ENCODE data around the gene KANSL1. TPM values are rescaled to one million over a fixed set of nuclear protein-coding genes. Genes with fewer than 3 reads are reported as not detected.

KANSL1 gene
- total and polyA plus RNA-seq, 2 experiments from 2014 or later, result 12.2 to 38.2 TPM

DNA sequence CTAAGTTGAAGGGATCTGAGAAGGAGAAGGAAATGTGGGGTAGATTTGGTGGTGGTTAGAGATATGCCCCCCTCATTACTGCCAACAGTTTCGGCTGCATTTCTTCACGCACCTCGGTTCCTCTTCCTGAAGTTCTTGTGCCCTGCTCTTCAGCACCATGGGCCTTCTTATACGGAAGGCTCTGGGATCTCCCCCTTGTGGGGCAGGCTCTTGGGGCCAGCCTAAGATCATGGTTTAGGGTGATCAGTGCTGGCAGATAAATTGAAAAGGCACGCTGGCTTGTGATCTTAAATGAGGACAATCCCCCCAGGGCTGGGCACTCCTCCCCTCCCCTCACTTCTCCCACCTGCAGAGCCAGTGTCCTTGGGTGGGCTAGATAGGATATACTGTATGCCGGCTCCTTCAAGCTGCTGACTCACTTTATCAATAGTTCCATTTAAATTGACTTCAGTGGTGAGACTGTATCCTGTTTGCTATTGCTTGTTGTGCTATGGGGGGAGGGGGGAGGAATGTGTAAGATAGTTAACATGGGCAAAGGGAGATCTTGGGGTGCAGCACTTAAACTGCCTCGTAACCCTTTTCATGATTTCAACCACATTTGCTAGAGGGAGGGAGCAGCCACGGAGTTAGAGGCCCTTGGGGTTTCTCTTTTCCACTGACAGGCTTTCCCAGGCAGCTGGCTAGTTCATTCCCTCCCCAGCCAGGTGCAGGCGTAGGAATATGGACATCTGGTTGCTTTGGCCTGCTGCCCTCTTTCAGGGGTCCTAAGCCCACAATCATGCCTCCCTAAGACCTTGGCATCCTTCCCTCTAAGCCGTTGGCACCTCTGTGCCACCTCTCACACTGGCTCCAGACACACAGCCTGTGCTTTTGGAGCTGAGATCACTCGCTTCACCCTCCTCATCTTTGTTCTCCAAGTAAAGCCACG lies 165.9 kb downstream of the KANSL1 start:
- Histone ChIP-seq H3F3A (ENCODE audit: insufficient read depth) (peaks cover 9% of the 10 kb centered on the region; the same call in 1 of the 2 replicates), H2AFZ (no peak overlapping the region), H3K9ac (no peak overlapping the region), H3K4me1 (ENCODE audit: insufficient read depth) (no peaks in the 10 kb centered on the region), H4K20me1 (ENCODE audit: insufficient read depth) (no peaks in the 10 kb centered on the region), H3K27ac (no peak overlapping the region), H3K79me2 (ENCODE audit: insufficient read depth) (no peaks in the 10 kb centered on the region), H3K9me2 (ENCODE audit: insufficient read depth) (no peaks in the 10 kb centered on the region), H3K27me3 (replicated peaks; ENCODE audit: insufficient read depth) (no peaks in the 10 kb centered on the region), H3K9me3 (ENCODE audit: low read depth) (no peaks in the 10 kb centered on the region), H3K36me3 (ENCODE audit: low read depth) (peaks cover 19% of the 10 kb centered on the region; the same call in 1 of the 2 replicates), H3K4me2 (ENCODE audit: unreplicated experiment) (no peak overlapping the region), H3K4me3 (no peak overlapping the region)
- in situ Hi-C loops (cut with MboI), result no loop called here
- TF ChIP-seq EZH2 (IDR thresholded peaks at IDR 0.05; ENCODE audit: insufficient read depth, poor library complexity, severe bottlenecking), result no peak
- no peak for TF ChIP-seq EZH2phosphoT487 (IDR thresholded peaks at IDR 0.05; ENCODE audit: insufficient read depth, low read depth)
- no peak for DNase-seq
- WGBS, 2 experiments (ENCODE audit: low coverage in 1 of 2, low lambda C conversion rate in 2 of 2, missing lambda C conversion rate in 2 of 2), result 74 to 77% methylated on average over 12 of the region's 12 CpGs

DNA sequence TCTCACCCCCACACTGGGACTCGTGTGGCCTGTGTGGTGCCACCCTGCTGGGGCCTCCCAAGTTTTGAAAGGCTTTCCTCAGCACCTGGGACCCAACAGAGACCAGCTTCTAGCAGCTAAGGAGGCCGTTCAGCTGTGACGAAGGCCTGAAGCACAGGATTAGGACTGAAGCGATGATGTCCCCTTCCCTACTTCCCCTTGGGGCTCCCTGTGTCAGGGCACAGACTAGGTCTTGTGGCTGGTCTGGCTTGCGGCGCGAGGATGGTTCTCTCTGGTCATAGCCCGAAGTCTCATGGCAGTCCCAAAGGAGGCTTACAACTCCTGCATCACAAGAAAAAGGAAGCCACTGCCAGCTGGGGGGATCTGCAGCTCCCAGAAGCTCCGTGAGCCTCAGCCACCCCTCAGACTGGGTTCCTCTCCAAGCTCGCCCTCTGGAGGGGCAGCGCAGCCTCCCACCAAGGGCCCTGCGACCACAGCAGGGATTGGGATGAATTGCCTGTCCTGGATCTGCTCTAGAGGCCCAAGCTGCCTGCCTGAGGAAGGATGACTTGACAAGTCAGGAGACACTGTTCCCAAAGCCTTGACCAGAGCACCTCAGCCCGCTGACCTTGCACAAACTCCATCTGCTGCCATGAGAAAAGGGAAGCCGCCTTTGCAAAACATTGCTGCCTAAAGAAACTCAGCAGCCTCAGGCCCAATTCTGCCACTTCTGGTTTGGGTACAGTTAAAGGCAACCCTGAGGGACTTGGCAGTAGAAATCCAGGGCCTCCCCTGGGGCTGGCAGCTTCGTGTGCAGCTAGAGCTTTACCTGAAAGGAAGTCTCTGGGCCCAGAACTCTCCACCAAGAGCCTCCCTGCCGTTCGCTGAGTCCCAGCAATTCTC lies 166.8 kb downstream of the KANSL1 start:
- Histone ChIP-seq H3K27me3 (replicated peaks; ENCODE audit: insufficient read depth) (no peaks in the 10 kb centered on the region), H3K9me2 (ENCODE audit: insufficient read depth) (no peaks in the 10 kb centered on the region), H3K4me3 (no peak overlapping the region), H3K9me3 (ENCODE audit: low read depth) (no peaks in the 10 kb centered on the region), H3F3A (ENCODE audit: insufficient read depth) (peaks cover 9% of the 10 kb centered on the region; the same call in 1 of the 2 replicates), H4K20me1 (ENCODE audit: insufficient read depth) (no peaks in the 10 kb centered on the region), H3K36me3 (ENCODE audit: low read depth) (peaks cover 16% of the 10 kb centered on the region; the same call in 1 of the 2 replicates), H3K79me2 (ENCODE audit: insufficient read depth) (no peaks in the 10 kb centered on the region), H3K9ac (no peak overlapping the region), H3K4me2 (ENCODE audit: unreplicated experiment) (no peak overlapping the region), H3K4me1 (ENCODE audit: insufficient read depth) (no peaks in the 10 kb centered on the region), H2AFZ (no peak overlapping the region), H3K27ac (no peak overlapping the region)
- DNase-seq, result no peak
- in situ Hi-C loops (cut with MboI), result no loop called here
- 79 to 84% methylated on average over 16 to 17 of the region's 17 CpGs for WGBS, 2 experiments (ENCODE audit: low coverage in 1 of 2, low lambda C conversion rate in 2 of 2, missing lambda C conversion rate in 2 of 2)
- TF ChIP-seq EZH2phosphoT487 (IDR thresholded peaks at IDR 0.05; ENCODE audit: insufficient read depth, low read depth), result no peak

DNA sequence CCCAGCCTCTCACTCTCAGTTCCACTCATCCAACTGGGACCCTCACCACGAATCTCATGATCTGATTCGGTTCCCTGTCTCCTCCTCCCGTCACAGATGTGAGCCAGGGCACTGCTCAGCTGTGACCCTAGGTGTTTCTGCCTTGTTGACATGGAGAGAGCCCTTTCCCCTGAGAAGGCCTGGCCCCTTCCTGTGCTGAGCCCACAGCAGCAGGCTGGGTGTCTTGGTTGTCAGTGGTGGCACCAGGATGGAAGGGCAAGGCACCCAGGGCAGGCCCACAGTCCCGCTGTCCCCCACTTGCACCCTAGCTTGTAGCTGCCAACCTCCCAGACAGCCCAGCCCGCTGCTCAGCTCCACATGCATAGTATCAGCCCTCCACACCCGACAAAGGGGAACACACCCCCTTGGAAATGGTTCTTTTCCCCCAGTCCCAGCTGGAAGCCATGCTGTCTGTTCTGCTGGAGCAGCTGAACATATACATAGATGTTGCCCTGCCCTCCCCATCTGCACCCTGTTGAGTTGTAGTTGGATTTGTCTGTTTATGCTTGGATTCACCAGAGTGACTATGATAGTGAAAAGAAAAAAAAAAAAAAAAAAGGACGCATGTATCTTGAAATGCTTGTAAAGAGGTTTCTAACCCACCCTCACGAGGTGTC lies 167.6 kb downstream of the KANSL1 start:
- no peak for TF ChIP-seq EZH2 (IDR thresholded peaks at IDR 0.05; ENCODE audit: insufficient read depth, poor library complexity, severe bottlenecking)
- in situ Hi-C loops (cut with MboI), result no loop called here

GRCh38 chr17:46025060-46025459 lies 168.2 kb downstream of the KANSL1 start:
- Histone ChIP-seq H3K4me2 (ENCODE audit: unreplicated experiment) (no peak overlapping the region), H2AFZ (no peak overlapping the region), H3K9me2 (ENCODE audit: insufficient read depth) (no peaks in the 10 kb centered on the region), H3K27ac (no peak overlapping the region), H3K9ac (no peak overlapping the region), H3F3A (ENCODE audit: insufficient read depth) (peaks cover 3% of the 10 kb centered on the region; the same call in 1 of the 2 replicates), H3K36me3 (ENCODE audit: low read depth) (peaks cover 6% of the 10 kb centered on the region; the same call in 1 of the 2 replicates), H3K79me2 (ENCODE audit: insufficient read depth) (no peaks in the 10 kb centered on the region), H4K20me1 (ENCODE audit: insufficient read depth) (no peaks in the 10 kb centered on the region), H3K9me3 (ENCODE audit: low read depth) (no peaks in the 10 kb centered on the region), H3K4me1 (ENCODE audit: insufficient read depth) (no peaks in the 10 kb centered on the region), H3K4me3 (no peak overlapping the region), H3K27me3 (replicated peaks; ENCODE audit: insufficient read depth) (no peaks in the 10 kb centered on the region)
- no peak for DNase-seq
- 72 to 79% methylated on average over 9 to 10 of the region's 10 CpGs for WGBS, 2 experiments (ENCODE audit: low coverage in 1 of 2, low lambda C conversion rate in 2 of 2, missing lambda C conversion rate in 2 of 2)
- TF ChIP-seq EZH2 (IDR thresholded peaks at IDR 0.05; ENCODE audit: insufficient read depth, poor library complexity, severe bottlenecking) (no peak), EZH2phosphoT487 (IDR thresholded peaks at IDR 0.05; ENCODE audit: insufficient read depth, low read depth) (no peak)
- in situ Hi-C loops (cut with MboI), result no loop called here

More for the DNA sequence above, 167.6 kb downstream of the KANSL1 start:
- H3F3A ChIP-seq (ENCODE audit: insufficient read depth), result peaks cover 8% of the 10 kb centered on the region; the same call in 1 of the 2 replicates
- no peak overlapping the region for H2AFZ ChIP-seq
- H3K79me2 ChIP-seq (ENCODE audit: insufficient read depth), result no peaks in the 10 kb centered on the region
- H4K20me1 ChIP-seq (ENCODE audit: insufficient read depth), result no peaks in the 10 kb centered on the region
- DNase-seq, result no peak
- H3K36me3 ChIP-seq (ENCODE audit: low read depth), result peaks cover 11% of the 10 kb centered on the region; the same call in 1 of the 2 replicates
- no peak overlapping the region for H3K27ac ChIP-seq
- H3K4me3 ChIP-seq, result no peak overlapping the region
- no peaks in the 10 kb centered on the region for H3K27me3 ChIP-seq (replicated peaks; ENCODE audit: insufficient read depth)
- no peak overlapping the region for H3K9ac ChIP-seq
- no peaks in the 10 kb centered on the region for H3K9me2 ChIP-seq (ENCODE audit: insufficient read depth)
- no peaks in the 10 kb centered on the region for H3K4me1 ChIP-seq (ENCODE audit: insufficient read depth)
- 51 to 64% methylated on average over 8 of the region's 8 CpGs for WGBS, 2 experiments (ENCODE audit: low coverage in 1 of 2, low lambda C conversion rate in 2 of 2, missing lambda C conversion rate in 2 of 2)
- no peaks in the 10 kb centered on the region for H3K9me3 ChIP-seq (ENCODE audit: low read depth)
- no peak overlapping the region for H3K4me2 ChIP-seq (ENCODE audit: unreplicated experiment)

Data from GM23248 (cell line).